Endothelial cell of umbilical vein (primary cell): ENCODE results near the gene RPL35A. TPM values are rescaled to one million over a fixed set of nuclear protein-coding genes. Genes with fewer than 3 reads are reported as not detected.

ENCODE experiments used
- BruUV-seq: library from RNA; stranded (reverse); fragments of 400-500 nt; replicated peaks from 2 replicates; lab custom pipeline; 2021; lab: Mats Ljungman, UMichigan
- CTCF ChIA-PET: fragments of 300-600, 350-600 bp; sonication (Branson Sonifier 250); formaldehyde crosslinking; loops from one replicate; lab custom pipeline; 2021; ENCODE audit warnings: antibody characterized with exemption, inconsistent platforms; lab: Charles Lee
- POLR2A ChIA-PET: fragments of 300-600, 350-600 bp; sonication (Branson Sonifier 250); formaldehyde crosslinking; loops from one replicate; lab custom pipeline; 2021; ENCODE audit warnings: antibody characterized with exemption, inconsistent platforms; lab: Charles Lee
- DNase-seq: peaks from one replicate; pipeline ENCODE4 v3.0.0-alpha.2; 2011; ENCODE audit warnings: low read depth, low spot score
- FAIRE-seq: peaks from 2 replicates; lab custom pipeline; 2011; peaks lifted over from hg19 to GRCh38; lab: Jason Lieb, UNC
- H2AFZ ChIP-seq: 2 replicates; pipeline ENCODE4 v1.6.0; 2012; ENCODE audit warnings: low read depth, low read length, control low read depth, inconsistent platforms
- H3K27ac ChIP-seq: 2 replicates; pipeline ENCODE4 v1.5.1; 2011; ENCODE audit warnings: low read depth, mild to moderate bottlenecking, control low read depth, low read length, moderate library complexity; ENCODE audit not compliant: insufficient read depth
- H3K27me3 ChIP-seq, 2 experiments: 2 replicates each; pipeline versions ENCODE4 v1.6.0 to v1.6.1; 2011; ENCODE audit warnings: low read length in 2 of 2, mixed read lengths in 1 of 2; ENCODE audit not compliant: control insufficient read depth in 2 of 2, insufficient read depth in 2 of 2
- H3K36me3 ChIP-seq, 2 experiments: 2 replicates in 1 of 2; 3 replicates in 1 of 2; pipeline ENCODE4 v1.5.1; 2011; ENCODE audit warnings: low read length in 2 of 2, mild to moderate bottlenecking in 1 of 2, moderate library complexity in 1 of 2; ENCODE audit not compliant: control insufficient read depth in 2 of 2, insufficient read depth in 2 of 2; ENCODE audit errors: extremely low read depth in 1 of 2
- H3K4me1 ChIP-seq: 3 replicates; pipeline ENCODE4 v1.5.1; 2011; ENCODE audit warnings: mild to moderate bottlenecking, low read length; ENCODE audit not compliant: control insufficient read depth, insufficient read depth; ENCODE audit errors: extremely low read depth
- H3K4me2 ChIP-seq: 2 replicates; pipeline ENCODE4 v1.6.1; 2011; ENCODE audit warnings: low read length, control low read depth, mixed read lengths; ENCODE audit not compliant: insufficient read depth
- H3K4me3 ChIP-seq, 3 experiments: fragments of 200-600 bp in 1 of 3; sonication (generic), shearing (Covaris generic) in 1 of 3; replicated peaks in 1 of 3; 2 replicates each; pipeline ENCODE4 v1.5.1; 2011 to 2016; ENCODE audit warnings: control low read depth in 3 of 3, low read length in 3 of 3, mild to moderate bottlenecking in 2 of 3, inconsistent platforms in 1 of 3, low read depth in 1 of 3, moderate library complexity in 1 of 3; ENCODE audit not compliant: insufficient read depth in 1 of 3
- H3K79me2 ChIP-seq: 2 replicates; pipeline ENCODE4 v1.6.0; 2012; ENCODE audit warnings: low read length, inconsistent platforms; ENCODE audit not compliant: control insufficient read depth, insufficient read depth
- H3K9ac ChIP-seq: replicated peaks from 2 replicates; pipeline ENCODE3; 2011; ENCODE audit warnings: low read length, control low read depth; ENCODE audit not compliant: insufficient read depth; ENCODE audit errors: extremely low read depth
- H3K9me1 ChIP-seq: replicated peaks from 3 replicates; pipeline ENCODE4 v1.6.0; 2011; ENCODE audit warnings: mild to moderate bottlenecking, low read length; ENCODE audit not compliant: control insufficient read depth, insufficient read depth; ENCODE audit errors: extremely low read depth
- H3K9me3 ChIP-seq: replicated peaks from 2 replicates; pipeline ENCODE4 v1.5.1; 2012; ENCODE audit warnings: low read length, inconsistent platforms; ENCODE audit not compliant: control insufficient read depth, insufficient read depth
- H4K20me1 ChIP-seq: replicated peaks from 2 replicates; pipeline ENCODE3; 2011; ENCODE audit warnings: mild to moderate bottlenecking, low read length; ENCODE audit not compliant: control insufficient read depth, insufficient read depth; ENCODE audit errors: extremely low read depth
- JUN ChIP-seq: IDR thresholded peaks from 2 replicates; pipeline ENCODE4 v1.6.1; 2011; ENCODE audit warnings: borderline replicate concordance, low read depth; ENCODE audit not compliant: insufficient read length, insufficient read depth
- POLR2A ChIP-seq: IDR thresholded peaks from 2 replicates; pipeline ENCODE4 v1.6.1; 2012; ENCODE audit warnings: low read depth, mild to moderate bottlenecking, control low read depth, low read length
- POLR2AphosphoS5 ChIP-seq: IDR thresholded peaks from 2 replicates; pipeline ENCODE4 v1.6.1; 2012; ENCODE audit warnings: low read depth, mild to moderate bottlenecking, control low read depth, low read length, moderate library complexity; ENCODE audit not compliant: insufficient read depth
- dilution Hi-C: fragments of 300-500 bp; cut with MboI; formaldehyde crosslinking; loops from one replicate; pipeline ENCODE4 v1.15.0; 2019; ENCODE audit warnings: low sequenced_read_pairs; ENCODE audit not compliant: extremely low pct_ligation_motif_present
- intact Hi-C: fragments of 100-400 bp; cut with micrococcal nuclease; formaldehyde crosslinking; loops from one replicate; pipeline ENCODE4 v1.10.0; 2022
- polyA plus RNA-seq, 4 experiments: library from polyadenylated mRNA; depleted of rRNA in 3 of 4; stranded (reverse) in 3 of 4; unstranded in 1 of 4; fragments of >200 nt; gene quantifications; 2 replicates each; pipeline versions ENCODE4 v1.2.1 to v1.2.3, GENCODE V29; 2011 to 2012; ENCODE audit warnings: missing spikeins in 1 of 4
- total RNA-seq: library from RNA; stranded (reverse); gene quantifications from 2 replicates; pipeline ENCODE4 v1.2.3, GENCODE V29; 2021

Gene RPL35A
- total and polyA plus RNA-seq, 2 donors (not counting 3 experiments of a cell fraction or from before 2014, with no cell fraction given), result 566 to 1,094 TPM

DNA sequence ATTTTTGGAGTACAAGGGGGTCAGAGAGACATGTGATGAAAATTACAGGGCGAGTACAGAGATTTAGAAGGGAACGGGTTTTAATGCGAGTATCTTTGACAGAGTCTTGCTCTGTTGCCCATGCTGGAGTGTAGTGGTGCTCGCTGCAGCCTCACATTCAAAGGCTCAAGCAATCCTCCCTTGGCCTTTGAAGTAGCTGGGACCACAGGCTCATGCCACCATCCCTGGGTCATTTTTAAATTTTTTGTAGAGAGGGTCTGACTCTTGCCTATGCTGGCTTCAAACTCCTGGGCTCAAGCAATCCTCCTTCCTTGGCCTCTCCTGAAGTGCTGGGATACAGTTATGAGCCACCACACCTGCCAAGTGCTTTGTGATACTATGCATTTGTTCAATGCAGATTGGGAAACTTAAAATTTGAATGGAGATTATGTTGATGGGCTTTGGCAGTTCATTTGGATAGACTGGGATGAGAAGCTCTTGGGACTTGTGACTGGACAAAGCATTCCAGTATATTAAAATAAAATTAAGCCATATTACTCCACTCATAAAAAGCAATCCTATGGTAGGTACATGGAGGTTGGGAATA, 6.0 kb downstream of the RPL35A start:
- FAIRE-seq (no peak), DNase-seq (no peak)
- Histone ChIP-seq H4K20me1 (peaks cover 2% of the 10 kb centered on the region), H3K4me2 (no peak overlapping the region), H2AFZ (no peak overlapping the region), H3K4me3 (no peak overlapping the region), H3K79me2 (peaks cover 37% of the 10 kb centered on the region), H3K9me1 (no peaks in the 10 kb centered on the region), H3K9me3 (no peaks in the 10 kb centered on the region), H3K36me3 (peaks cover 21 to 30% of the 10 kb centered on the region in 2 experiments), H3K27me3 (no peaks in the 10 kb centered on the region), H3K27ac (no peak overlapping the region), H3K9ac (no peak overlapping the region), H3K4me1 (peaks cover 31% of the 10 kb centered on the region)
- intact Hi-C loops (no loop called here), dilution Hi-C loops (no loop called here)
- BruUV-seq, result no TSS peak
- POLR2A ChIA-PET, result no interaction called here
- CTCF ChIA-PET, result no interaction called here
- TF ChIP-seq JUN (no peak), POLR2AphosphoS5 (peak; percentile 4)

DNA sequence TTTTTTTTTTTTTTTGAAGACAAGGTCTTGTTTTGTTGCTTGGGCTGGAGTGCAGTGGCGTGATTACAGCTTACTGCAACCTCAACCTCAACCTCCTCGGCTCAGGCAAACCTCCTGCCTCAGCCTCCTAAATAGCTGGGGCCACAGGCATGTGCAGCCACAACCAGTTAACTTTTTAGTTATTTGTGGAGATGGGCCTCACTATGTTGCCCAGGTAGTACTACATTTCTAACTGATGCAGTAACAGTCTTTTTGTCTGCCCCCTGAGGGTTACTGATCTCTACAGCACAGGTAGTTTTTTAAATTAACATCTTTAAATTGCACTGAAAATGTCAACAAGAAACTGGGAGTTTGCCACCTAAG, 6.6 kb downstream of the RPL35A start:
- Histone ChIP-seq H3K36me3 (peaks cover 21 to 30% of the 10 kb centered on the region in 2 experiments), H3K4me3 (no peak overlapping the region), H3K9ac (no peak overlapping the region), H3K4me1 (peaks cover 29% of the 10 kb centered on the region), H3K79me2 (peaks cover 31% of the 10 kb centered on the region), H3K9me3 (no peaks in the 10 kb centered on the region), H2AFZ (no peak overlapping the region), H3K4me2 (no peak overlapping the region), H3K27ac (no peak overlapping the region), H3K27me3 (no peaks in the 10 kb centered on the region), H3K9me1 (no peaks in the 10 kb centered on the region), H4K20me1 (peaks cover 2% of the 10 kb centered on the region)
- no peak for DNase-seq
- FAIRE-seq, result no peak
- dilution Hi-C loops, result no loop called here
- no TSS peak for BruUV-seq
- ChIA-PET POLR2A (no interaction called here), CTCF (no interaction called here)
- TF ChIP-seq POLR2A, result peak; percentile 11
- TF ChIP-seq JUN, result no peak
- intact Hi-C loops, result no loop called here
